ENCODE data around the gene NFXL1.

Gene NFXL1

DNA sequence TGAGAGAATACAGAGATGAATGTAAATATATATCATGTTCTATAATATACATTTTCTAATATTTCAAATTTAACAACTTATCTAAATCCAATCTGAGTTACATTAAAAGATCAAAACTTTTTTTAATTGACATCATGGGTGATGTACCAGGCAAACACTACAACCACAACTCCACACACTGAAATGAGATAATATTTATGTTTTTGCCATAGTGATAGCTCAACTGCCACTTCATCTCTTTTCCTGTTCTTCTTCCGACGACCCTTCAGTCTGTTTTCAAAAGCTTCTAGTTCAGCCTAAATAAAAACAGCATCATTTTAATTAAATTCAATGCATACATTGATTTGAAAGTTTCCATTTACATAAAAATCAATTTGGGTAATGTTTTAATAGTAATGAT lies 66.3 kb downstream of the NFXL1 start:
- no peak for DNase-seq (ENCODE audit: low read depth)
- no peak overlapping the region for H3K4me3 ChIP-seq (ENCODE audit: low read depth, low read length)
- TF ChIP-seq, protein P1, sequence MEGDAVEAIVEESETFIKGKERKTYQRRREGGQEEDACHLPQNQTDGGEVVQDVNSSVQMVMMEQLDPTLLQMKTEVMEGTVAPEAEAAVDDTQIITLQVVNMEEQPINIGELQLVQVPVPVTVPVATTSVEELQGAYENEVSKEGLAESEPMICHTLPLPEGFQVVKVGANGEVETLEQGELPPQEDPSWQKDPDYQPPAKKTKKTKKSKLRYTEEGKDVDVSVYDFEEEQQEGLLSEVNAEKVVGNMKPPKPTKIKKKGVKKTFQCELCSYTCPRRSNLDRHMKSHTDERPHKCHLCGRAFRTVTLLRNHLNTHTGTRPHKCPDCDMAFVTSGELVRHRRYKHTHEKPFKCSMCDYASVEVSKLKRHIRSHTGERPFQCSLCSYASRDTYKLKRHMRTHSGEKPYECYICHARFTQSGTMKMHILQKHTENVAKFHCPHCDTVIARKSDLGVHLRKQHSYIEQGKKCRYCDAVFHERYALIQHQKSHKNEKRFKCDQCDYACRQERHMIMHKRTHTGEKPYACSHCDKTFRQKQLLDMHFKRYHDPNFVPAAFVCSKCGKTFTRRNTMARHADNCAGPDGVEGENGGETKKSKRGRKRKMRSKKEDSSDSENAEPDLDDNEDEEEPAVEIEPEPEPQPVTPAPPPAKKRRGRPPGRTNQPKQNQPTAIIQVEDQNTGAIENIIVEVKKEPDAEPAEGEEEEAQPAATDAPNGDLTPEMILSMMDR (IDR thresholded peaks at IDR 0.05; ENCODE audit: insufficient read depth, low read depth, low read length, missing control alignments), result no peak

DNA sequence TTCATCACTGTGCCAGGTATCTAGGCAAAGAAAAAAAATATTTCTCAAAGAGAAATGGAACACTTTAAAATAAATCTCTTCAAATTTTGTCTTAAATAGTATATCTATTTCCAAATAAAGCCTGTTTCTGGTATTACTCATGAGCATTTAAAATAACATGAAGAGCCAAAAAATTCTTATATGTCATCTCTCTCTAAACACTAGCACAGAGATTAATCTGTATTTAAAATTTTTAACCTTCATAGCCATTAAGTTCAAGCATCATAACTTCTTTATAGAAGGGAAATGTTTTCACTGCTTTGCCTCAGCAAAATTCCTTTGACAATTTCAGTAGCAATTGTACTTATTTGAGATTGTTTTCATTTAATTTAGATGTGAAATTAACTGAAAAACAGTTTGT lies 71.4 kb downstream of the NFXL1 start:
- no peak for DNase-seq (ENCODE audit: low read depth)
- H3K4me3 ChIP-seq (ENCODE audit: low read depth, low read length), result no peak overlapping the region
- TF ChIP-seq, protein P1 (IDR thresholded peaks at IDR 0.05; ENCODE audit: insufficient read depth, low read depth, low read length, missing control alignments), result no peak

DNA sequence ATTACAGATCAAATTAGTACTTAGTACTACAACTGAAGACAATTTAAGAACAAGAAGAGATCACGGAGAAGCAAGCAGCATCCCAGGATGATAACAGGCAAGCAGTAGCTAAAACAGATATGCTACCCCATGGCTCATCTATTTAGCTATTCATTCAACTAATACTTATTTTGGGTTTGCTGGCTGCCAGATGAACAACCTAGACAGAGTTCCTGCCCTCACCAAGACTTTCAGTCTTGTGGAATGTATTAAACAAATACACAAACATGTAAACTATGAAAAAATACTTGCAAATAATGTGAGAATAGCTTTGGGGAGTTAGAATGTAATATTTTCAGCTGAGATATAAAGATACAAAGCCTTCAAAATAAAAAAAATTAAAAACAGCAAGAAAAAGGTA lies 74.1 kb downstream of the NFXL1 start:
- DNase-seq (ENCODE audit: low read depth), result no peak
- no peak overlapping the region for H3K4me3 ChIP-seq (ENCODE audit: low read depth, low read length)
- TF ChIP-seq, protein P1 (IDR thresholded peaks at IDR 0.05; ENCODE audit: insufficient read depth, low read depth, low read length, missing control alignments), result no peak

DNA sequence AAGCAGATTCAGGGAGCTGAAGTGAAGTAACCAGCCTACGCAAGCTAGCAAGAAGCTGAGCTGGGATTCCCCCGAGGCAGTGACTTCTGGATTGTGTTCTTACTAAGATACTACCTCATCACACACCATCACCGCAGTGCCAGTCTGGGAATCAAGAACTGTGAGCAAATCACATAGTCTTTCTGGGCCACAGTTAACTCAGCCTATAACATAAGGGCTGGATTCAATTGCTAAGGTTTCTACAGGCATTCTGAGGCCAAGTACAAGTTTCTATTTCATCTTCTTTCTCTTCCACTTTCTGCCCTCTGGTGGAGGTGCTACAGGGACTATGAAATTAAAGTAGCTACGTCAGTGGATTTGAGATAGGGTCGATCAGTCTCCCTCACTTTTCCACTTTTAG lies 75.1 kb downstream of the NFXL1 start:
- TF ChIP-seq, protein P1 (IDR thresholded peaks at IDR 0.05; ENCODE audit: insufficient read depth, low read depth, low read length, missing control alignments), result peak; percentile 46
- DNase-seq (ENCODE audit: low read depth), result peak; percentile 78
- H3K4me3 ChIP-seq (ENCODE audit: low read depth, low read length), result no peak overlapping the region

DNA sequence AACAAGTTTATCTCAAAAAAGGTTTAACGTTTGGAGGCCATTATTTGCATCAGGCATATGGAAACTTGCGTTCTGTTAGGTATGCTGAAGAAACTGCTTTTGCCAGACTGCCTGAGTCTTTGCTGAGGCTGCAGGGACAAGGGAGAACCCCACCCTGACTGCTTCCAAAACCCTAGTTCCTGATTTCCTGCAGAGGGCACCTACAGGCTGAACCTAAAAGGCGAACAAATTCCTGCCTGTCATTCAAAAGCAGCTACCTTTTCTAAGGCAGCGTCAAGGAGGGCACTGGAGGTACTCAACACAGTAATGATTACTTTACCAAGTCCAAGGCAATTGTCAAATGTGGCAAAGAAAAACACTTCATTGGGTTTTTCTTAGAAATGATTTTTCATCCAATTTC lies 75.9 kb downstream of the NFXL1 start:
- no peak overlapping the region for H3K4me3 ChIP-seq (ENCODE audit: low read depth, low read length)
- TF ChIP-seq, protein P1 (IDR thresholded peaks at IDR 0.05; ENCODE audit: insufficient read depth, low read depth, low read length, missing control alignments), result no peak
- no peak for DNase-seq (ENCODE audit: low read depth)

DNA sequence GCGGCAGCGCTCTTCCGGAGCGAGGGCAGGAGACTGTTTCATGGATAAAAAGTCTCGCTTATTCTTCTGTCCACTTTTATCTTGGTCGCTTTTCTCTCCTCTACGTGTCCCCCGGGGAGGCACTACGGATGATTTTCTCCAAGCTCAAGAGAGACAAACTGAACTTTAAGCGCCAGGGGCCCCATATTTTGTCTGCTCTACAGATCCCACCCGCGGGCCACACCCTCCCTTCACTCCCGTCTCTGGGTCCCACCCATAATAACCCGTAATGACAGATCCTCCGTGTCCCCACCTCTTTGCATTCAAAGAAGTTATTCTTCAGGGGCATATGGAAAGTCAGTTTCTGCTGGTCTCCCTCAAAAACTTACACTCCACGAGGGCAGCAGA lies 76.5 kb downstream of the NFXL1 start, which contains the start of gene CORIN:
TSS of gene CORIN (minus strand) at position 160 of the 387 bp plus-strand sequence. CDS start at position 42, 118 bp downstream.
- H3K4me3 ChIP-seq (ENCODE audit: low read depth, low read length), result peak within 1 kb of the TSS; percentile 74
- no peak for DNase-seq (ENCODE audit: low read depth)
- TF ChIP-seq, protein P1 (IDR thresholded peaks at IDR 0.05; ENCODE audit: insufficient read depth, low read depth, low read length, missing control alignments), result no peak

All from GM12865 (cell line).